ENCODE measurements around the gene ESYT1.

ESYT1 gene, protein sequence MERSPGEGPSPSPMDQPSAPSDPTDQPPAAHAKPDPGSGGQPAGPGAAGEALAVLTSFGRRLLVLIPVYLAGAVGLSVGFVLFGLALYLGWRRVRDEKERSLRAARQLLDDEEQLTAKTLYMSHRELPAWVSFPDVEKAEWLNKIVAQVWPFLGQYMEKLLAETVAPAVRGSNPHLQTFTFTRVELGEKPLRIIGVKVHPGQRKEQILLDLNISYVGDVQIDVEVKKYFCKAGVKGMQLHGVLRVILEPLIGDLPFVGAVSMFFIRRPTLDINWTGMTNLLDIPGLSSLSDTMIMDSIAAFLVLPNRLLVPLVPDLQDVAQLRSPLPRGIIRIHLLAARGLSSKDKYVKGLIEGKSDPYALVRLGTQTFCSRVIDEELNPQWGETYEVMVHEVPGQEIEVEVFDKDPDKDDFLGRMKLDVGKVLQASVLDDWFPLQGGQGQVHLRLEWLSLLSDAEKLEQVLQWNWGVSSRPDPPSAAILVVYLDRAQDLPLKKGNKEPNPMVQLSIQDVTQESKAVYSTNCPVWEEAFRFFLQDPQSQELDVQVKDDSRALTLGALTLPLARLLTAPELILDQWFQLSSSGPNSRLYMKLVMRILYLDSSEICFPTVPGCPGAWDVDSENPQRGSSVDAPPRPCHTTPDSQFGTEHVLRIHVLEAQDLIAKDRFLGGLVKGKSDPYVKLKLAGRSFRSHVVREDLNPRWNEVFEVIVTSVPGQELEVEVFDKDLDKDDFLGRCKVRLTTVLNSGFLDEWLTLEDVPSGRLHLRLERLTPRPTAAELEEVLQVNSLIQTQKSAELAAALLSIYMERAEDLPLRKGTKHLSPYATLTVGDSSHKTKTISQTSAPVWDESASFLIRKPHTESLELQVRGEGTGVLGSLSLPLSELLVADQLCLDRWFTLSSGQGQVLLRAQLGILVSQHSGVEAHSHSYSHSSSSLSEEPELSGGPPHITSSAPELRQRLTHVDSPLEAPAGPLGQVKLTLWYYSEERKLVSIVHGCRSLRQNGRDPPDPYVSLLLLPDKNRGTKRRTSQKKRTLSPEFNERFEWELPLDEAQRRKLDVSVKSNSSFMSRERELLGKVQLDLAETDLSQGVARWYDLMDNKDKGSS

DNA sequence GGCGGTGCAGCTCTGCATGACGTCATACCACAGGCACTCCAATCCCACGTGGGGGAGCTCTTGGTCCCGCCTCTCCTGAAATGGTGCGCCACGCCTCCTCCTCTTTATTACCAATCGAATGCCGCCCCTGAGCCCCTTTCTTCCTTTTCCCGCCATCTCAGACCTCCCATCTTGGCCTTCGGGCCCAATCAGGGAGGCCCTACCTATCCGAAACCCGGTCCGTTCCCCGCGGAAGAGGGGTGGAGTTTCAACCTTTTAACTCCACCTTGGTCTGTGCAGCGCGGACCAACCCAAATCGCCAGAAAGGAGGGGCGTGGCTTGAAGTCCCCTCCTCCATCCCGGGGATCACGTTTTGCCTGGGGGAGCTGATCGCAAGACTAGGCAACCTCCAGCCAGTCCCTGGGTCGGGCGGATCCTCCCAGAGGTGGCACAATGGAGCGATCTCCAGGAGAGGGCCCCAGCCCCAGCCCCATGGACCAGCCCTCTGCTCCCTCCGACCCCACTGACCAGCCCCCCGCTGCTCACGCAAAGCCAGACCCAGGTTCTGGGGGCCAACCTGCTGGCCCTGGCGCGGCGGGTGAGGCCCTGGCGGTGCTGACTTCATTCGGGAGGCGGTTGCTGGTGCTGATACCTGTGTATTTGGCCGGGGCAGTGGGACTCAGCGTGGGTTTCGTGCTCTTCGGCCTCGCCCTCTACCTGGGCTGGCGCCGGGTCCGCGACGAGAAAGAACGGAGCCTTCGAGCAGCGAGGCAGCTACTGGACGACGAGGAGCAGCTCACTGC, at the start of gene ESYT1:
TSS of gene ESYT1 (plus strand) at position 380 of the 782 bp plus-strand sequence. CDS start at position 433, 53 bp downstream.
- TF ChIP-seq CTCF (IDR thresholded peaks at IDR 0.05; ENCODE audit: control insufficient read depth, extremely low read depth, insufficient read depth): no peak
- peak within 1 kb of the TSS; percentile 88 for H3K4me3 ChIP-seq (ENCODE audit: low read depth, low read length)
- DNase-seq (ENCODE audit: low read depth): peak; percentile 99

DNA sequence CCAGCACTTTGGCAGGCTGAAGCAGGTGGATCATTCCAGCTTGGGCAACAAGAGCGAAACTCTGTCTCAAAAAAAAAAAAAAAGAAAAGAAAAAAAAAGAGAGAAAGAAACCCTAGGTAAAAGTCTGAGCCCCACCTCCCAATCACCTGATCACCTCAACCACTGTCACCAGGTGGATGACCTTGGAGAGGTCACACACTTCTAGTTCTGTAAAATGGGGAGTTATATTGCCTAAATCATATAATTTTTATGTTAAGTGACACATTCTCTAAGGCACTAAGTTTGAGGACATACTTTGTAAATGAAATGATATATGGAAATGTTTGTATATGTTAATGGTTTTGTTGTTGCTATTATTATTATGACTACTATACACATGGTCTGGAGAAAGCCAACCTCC, 49.6 kb upstream of the ESYT1 start:
- no peak for DNase-seq (ENCODE audit: low read depth)
- TF ChIP-seq CTCF (IDR thresholded peaks at IDR 0.05; ENCODE audit: control insufficient read depth, extremely low read depth, insufficient read depth): no peak
- H3K4me3 ChIP-seq (ENCODE audit: low read depth, low read length): no peak overlapping the region; the same call in 1 of the 2 replicates

DNA sequence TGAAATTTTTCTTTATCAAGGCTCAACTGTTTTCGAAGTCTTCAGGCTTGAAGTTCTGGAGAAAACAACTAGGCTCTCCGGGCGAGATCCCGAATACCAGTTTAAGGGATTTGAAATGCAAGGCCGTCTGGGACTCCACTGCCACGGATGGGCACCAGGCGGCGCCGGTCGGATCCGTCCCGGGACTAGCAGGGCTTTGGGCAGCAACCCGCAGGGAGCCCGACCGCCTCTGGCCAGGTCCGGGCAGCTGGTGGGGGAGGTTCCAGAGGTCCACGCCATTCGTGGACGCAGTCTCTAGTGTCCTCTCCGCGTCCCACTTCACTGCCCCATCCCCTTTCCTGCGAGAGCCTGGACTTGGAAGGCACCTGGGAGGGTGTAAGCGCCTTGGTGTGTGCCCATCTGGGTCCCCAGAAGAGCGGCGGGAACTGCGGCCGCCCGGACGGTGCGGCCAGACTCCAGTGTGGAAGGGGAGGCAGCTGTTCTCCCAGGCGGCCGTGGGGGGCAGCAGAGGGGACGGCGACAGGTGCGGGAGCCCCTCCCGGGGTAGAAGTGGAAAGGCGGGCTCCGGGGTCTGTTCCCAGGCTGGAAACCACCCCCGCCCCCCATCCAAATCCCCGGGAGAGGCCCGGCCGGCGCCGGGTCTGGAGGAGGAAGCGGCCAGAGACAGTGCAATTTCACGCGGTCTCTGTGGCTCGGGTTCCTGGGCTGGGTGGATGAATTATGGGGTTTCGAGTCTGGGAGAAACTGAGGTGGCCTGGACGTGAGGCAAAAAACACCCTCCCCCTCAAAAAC, 48.9 kb upstream of the ESYT1 start:
- H3K4me3 ChIP-seq (ENCODE audit: low read depth, low read length): peak overlapping the region; percentile 97
- peak; percentile 86 for TF ChIP-seq CTCF (IDR thresholded peaks at IDR 0.05; ENCODE audit: control insufficient read depth, extremely low read depth, insufficient read depth)
- peak; percentile 78 for DNase-seq (ENCODE audit: low read depth)

- DNase-seq (ENCODE audit: low read depth): peak; percentile 79
- peak within 1 kb of the TSS; percentile 97 for H3K4me3 ChIP-seq (ENCODE audit: low read depth, low read length)
- TF ChIP-seq CTCF (IDR thresholded peaks at IDR 0.05; ENCODE audit: control insufficient read depth, extremely low read depth, insufficient read depth): no peak
These were observed 48.1 kb upstream of the ESYT1 start, which contains the start of gene ERBB3 for GRCh38 chr12:56079723-56080555. Gene ERBB3 (plus strand): TSS chr12:56080165. CDS start chr12:56080301, 136 bp downstream.

DNA sequence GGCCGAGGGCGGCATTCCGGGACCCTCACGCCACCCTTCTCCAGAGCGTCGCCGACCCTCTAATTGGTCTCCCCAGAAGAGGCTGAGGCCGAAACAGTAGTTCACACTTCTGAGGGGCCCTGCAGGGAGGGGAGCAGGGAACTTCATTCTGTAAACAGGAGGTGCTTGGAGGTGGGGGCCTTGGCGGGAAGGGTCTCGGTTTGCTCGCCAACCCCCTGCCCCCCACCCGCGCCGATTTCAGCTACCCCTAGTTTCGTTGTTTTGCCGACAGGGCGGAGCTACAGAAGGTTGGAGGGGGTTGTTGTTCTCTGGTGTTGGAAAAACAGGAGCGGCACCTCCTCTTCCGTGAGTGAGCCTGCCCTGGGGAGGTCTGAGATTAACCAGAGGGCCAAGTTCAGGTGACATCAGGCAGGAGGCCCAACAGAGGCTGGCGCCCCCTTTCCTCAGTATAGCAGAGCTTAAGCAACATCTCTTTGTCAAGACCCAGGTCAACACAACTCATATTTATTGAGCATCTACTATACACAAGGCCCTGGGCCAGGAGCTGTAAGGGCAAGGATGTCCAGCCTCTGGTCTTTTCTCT, 47.4 kb upstream of the ESYT1 start:
- H3K4me3 ChIP-seq (ENCODE audit: low read depth, low read length): peak overlapping the region; percentile 97
- TF ChIP-seq CTCF (IDR thresholded peaks at IDR 0.05; ENCODE audit: control insufficient read depth, extremely low read depth, insufficient read depth): 0 out of 2 replicates have a peak, but pooled peaks have one; percentile 13
- DNase-seq (ENCODE audit: low read depth): no peak

Data from LNCaP clone FGC (cell line).